HEK293 (cell line): ENCODE measurements around the gene CKMT2.

Experiments used
- CTCF ChIA-PET: fragments of 350-600 bp; formaldehyde crosslinking; extraction: SDS; loops from one replicate; lab custom pipeline; 2021; ENCODE audit warnings: antibody characterized with exemption; lab: Yijun Ruan, JAX
- POLR2A ChIA-PET: fragments of 300-600 bp; formaldehyde crosslinking; extraction: SDS; loops from one replicate; lab custom pipeline; 2020; ENCODE audit warnings: antibody characterized with exemption, inconsistent platforms; lab: Yijun Ruan, JAX
- H3K27ac ChIP-seq: fragments of 200-500 bp; sonication (Bioruptor generic); 2 replicates; pipeline ENCODE4 v1.5.1; 2014; ENCODE audit warnings: low read depth, low read length, control low read depth, inconsistent platforms; ENCODE audit errors: extremely low read depth
- H3K36me3 ChIP-seq, 2 experiments: fragments of 200-500 bp in 1 of 2; sonication (Bioruptor generic) in 1 of 2; 1 replicate in 1 of 2; 2 replicates in 1 of 2; pipeline ENCODE4 v1.5.1; 2014 to 2017; ENCODE audit warnings: inconsistent platforms in 2 of 2, low read length in 2 of 2; ENCODE audit not compliant: control insufficient read depth in 2 of 2, insufficient read depth in 1 of 2
- H3K4me1 ChIP-seq: fragments of 200-500 bp; sonication (Bioruptor generic); 2 replicates; pipeline ENCODE4 v1.5.1; 2014; ENCODE audit warnings: mild to moderate bottlenecking, low read length, inconsistent platforms; ENCODE audit not compliant: control insufficient read depth, insufficient read depth
- H3K4me3 ChIP-seq: 2 replicates; pipeline ENCODE4 v1.5.1; 2011; ENCODE audit warnings: low read depth, mild to moderate bottlenecking, control low read depth, low read length, moderate library complexity
- H3K9me3 ChIP-seq: fragments of 200-500 bp; sonication (Bioruptor generic); 2 replicates; pipeline ENCODE4 v1.5.1; 2014; ENCODE audit warnings: low read depth, low read length, inconsistent platforms; ENCODE audit not compliant: control insufficient read depth, insufficient read depth
- EGR2 ChIP-seq: fragments of 450-650 bp; formaldehyde crosslinking; IDR thresholded peaks from 2 replicates; pipeline ENCODE4 v1.5.1; 2016; ENCODE audit warnings: low read depth, missing biosample characterization, missing genetic modification characterization
- GFI1B ChIP-seq: fragments of 450-650 bp; formaldehyde crosslinking; IDR thresholded peaks from 2 replicates; pipeline ENCODE4 v1.5.1; 2016; ENCODE audit warnings: missing biosample characterization, missing genetic modification characterization
- HIC1 ChIP-seq: fragments of 450-650 bp; formaldehyde crosslinking; IDR thresholded peaks from 2 replicates; pipeline ENCODE4 v1.5.1; 2016; ENCODE audit warnings: missing biosample characterization, missing genetic modification characterization
- IKZF3 ChIP-seq: fragments of 450-650 bp; IDR thresholded peaks from 2 replicates; pipeline ENCODE4 v1.5.0; 2018; ENCODE audit warnings: missing biosample characterization, mild to moderate bottlenecking, missing genetic modification characterization, moderate library complexity
- RBAK ChIP-seq: fragments of 450-650 bp; formaldehyde crosslinking; IDR thresholded peaks from 2 replicates; pipeline ENCODE4 v1.5.1; 2016; ENCODE audit warnings: missing biosample characterization, missing genetic modification characterization
- REST ChIP-seq: fragments of 450-650 bp; formaldehyde crosslinking; IDR thresholded peaks from 2 replicates; pipeline ENCODE4 v1.5.1; 2016; ENCODE audit warnings: missing biosample characterization, missing genetic modification characterization
- TCF7L2 ChIP-seq: IDR thresholded peaks from 2 replicates; pipeline ENCODE4 v1.6.1; 2011; ENCODE audit warnings: low read depth, mild to moderate bottlenecking, inconsistent platforms, low read length, moderate library complexity, borderline replicate concordance
- WT1 ChIP-seq: fragments of 450-650 bp; formaldehyde crosslinking; IDR thresholded peaks from 2 replicates; pipeline ENCODE4 v1.5.1; 2016; ENCODE audit warnings: missing biosample characterization, missing genetic modification characterization
- YY2 ChIP-seq: fragments of 450-650 bp; formaldehyde crosslinking; IDR thresholded peaks from 2 replicates; pipeline ENCODE4 v1.5.1; 2016; ENCODE audit warnings: missing biosample characterization, missing genetic modification characterization
- ZBTB1 ChIP-seq: fragments of 450-650 bp; formaldehyde crosslinking; IDR thresholded peaks from 2 replicates; pipeline ENCODE4 v1.5.1; 2016; ENCODE audit warnings: missing biosample characterization, missing genetic modification characterization
- ZNF112 ChIP-seq: fragments of 450-650 bp; formaldehyde crosslinking; IDR thresholded peaks from 2 replicates; pipeline ENCODE4 v1.5.0; 2017; ENCODE audit warnings: missing biosample characterization, missing genetic modification characterization
- ZNF157 ChIP-seq: fragments of 450-650 bp; formaldehyde crosslinking; IDR thresholded peaks from 2 replicates; pipeline ENCODE4 v1.5.1; 2016; ENCODE audit warnings: missing biosample characterization, missing genetic modification characterization
- ZNF175 ChIP-seq: fragments of 450-650 bp; formaldehyde crosslinking; IDR thresholded peaks from 2 replicates; pipeline ENCODE4 v1.5.1; 2016; ENCODE audit warnings: missing biosample characterization, missing genetic modification characterization
- ZNF311 ChIP-seq: fragments of 450-650 bp; formaldehyde crosslinking; IDR thresholded peaks from 2 replicates; pipeline ENCODE4 v1.5.1; 2017; ENCODE audit warnings: missing biosample characterization, missing genetic modification characterization, borderline replicate concordance
- ZNF350 ChIP-seq: fragments of 450-650 bp; formaldehyde crosslinking; IDR thresholded peaks from 2 replicates; pipeline ENCODE4 v1.5.0; 2017; ENCODE audit warnings: missing biosample characterization, mild to moderate bottlenecking, missing genetic modification characterization
- ZNF391 ChIP-seq: fragments of 450-650 bp; formaldehyde crosslinking; IDR thresholded peaks from 2 replicates; pipeline ENCODE4 v1.5.1; 2016; ENCODE audit warnings: low read depth, missing biosample characterization, missing genetic modification characterization, borderline replicate concordance
- ZNF513 ChIP-seq: fragments of 450-650 bp; IDR thresholded peaks from 2 replicates; pipeline ENCODE4 v1.5.1; 2018; ENCODE audit warnings: missing biosample characterization, missing genetic modification characterization
- ZNF692 ChIP-seq: fragments of 450-650 bp; formaldehyde crosslinking; IDR thresholded peaks from 2 replicates; pipeline ENCODE4 v1.5.1; 2016; ENCODE audit warnings: missing biosample characterization, missing genetic modification characterization
- ZNF701 ChIP-seq: fragments of 450-650 bp; formaldehyde crosslinking; IDR thresholded peaks from 2 replicates; pipeline ENCODE4 v1.5.1; 2016; ENCODE audit warnings: missing biosample characterization, missing genetic modification characterization
- ZNF843 ChIP-seq: fragments of 450-650 bp; formaldehyde crosslinking; IDR thresholded peaks from 2 replicates; pipeline ENCODE4 v1.5.1; 2016; ENCODE audit warnings: missing biosample characterization, missing genetic modification characterization
- ZSCAN18 ChIP-seq: fragments of 450-650 bp; formaldehyde crosslinking; IDR thresholded peaks from 2 replicates; pipeline ENCODE4 v1.5.1; 2016; ENCODE audit warnings: missing biosample characterization, missing genetic modification characterization
- ZXDB ChIP-seq: fragments of 450-650 bp; formaldehyde crosslinking; IDR thresholded peaks from 2 replicates; pipeline ENCODE4 v1.5.1; 2016; ENCODE audit warnings: missing biosample characterization, missing genetic modification characterization

The CKMT2 gene

GRCh38 chr5:81247441-81247972, 14.4 kb downstream of the CKMT2 start:
- Histone ChIP-seq H3K36me3 (peaks cover 0 to 4% of the 10 kb centered on the region in 2 experiments; a peak in 1 of 3 replicates), H3K4me1 (no peaks in the 10 kb centered on the region), H3K4me3 (no peak overlapping the region), H3K9me3 (no peaks in the 10 kb centered on the region), H3K27ac (no peak overlapping the region)
- ChIA-PET CTCF (no interaction called here), POLR2A (no interaction called here)
- TF ChIP-seq ZSCAN18 (tag by site-specific recombination) (no peak), ZNF350 (tag by site-specific recombination) (no peak)

- no peak overlapping the region for H3K4me3 ChIP-seq
- H3K9me3 ChIP-seq: no peaks in the 10 kb centered on the region
- H3K4me1 ChIP-seq: no peaks in the 10 kb centered on the region
- H3K27ac ChIP-seq: no peak overlapping the region
- no peak for TF ChIP-seq TCF7L2
- no peak for TF ChIP-seq ZNF175 (tag by site-specific recombination)
- no peak for TF ChIP-seq ZNF311 (tag by site-specific recombination)
- TF ChIP-seq GFI1B (tag by site-specific recombination): no peak
- TF ChIP-seq YY2 (tag by site-specific recombination): no peak
- TF ChIP-seq ZNF843: no peak
- TF ChIP-seq ZNF391 (tag by site-specific recombination): no peak
- TF ChIP-seq REST (tag by site-specific recombination): no peak
- no peak for TF ChIP-seq RBAK (tag by site-specific recombination)
- TF ChIP-seq WT1 (tag by site-specific recombination): no peak
- no peak for TF ChIP-seq ZNF692
- no peak for TF ChIP-seq EGR2 (tag by site-specific recombination)
- TF ChIP-seq ZNF157 (tag by site-specific recombination): no peak
- no peak for TF ChIP-seq ZBTB1 (tag by site-specific recombination)
- TF ChIP-seq ZNF112: no peak
- no peak for TF ChIP-seq ZNF701
- no peak for TF ChIP-seq ZXDB (tag by site-specific recombination)
- no peak for TF ChIP-seq ZNF513
- TF ChIP-seq IKZF3 (tag by site-specific recombination): no peak
- TF ChIP-seq HIC1 (tag by site-specific recombination): no peak
- H3K36me3 ChIP-seq: peaks cover 0 to 4% of the 10 kb centered on the region in 2 experiments; a peak in 1 of 3 replicates
- POLR2A ChIA-PET: no interaction called here
- CTCF ChIA-PET: interaction anchor here (0.7 to 1.0 kb wide), 2 partner anchors 48 to 50 kb away, joined by 3 read pairs; no protein-coding TSS in a partner anchor
Observed at GRCh38 chr5:81249240-81249639, 16.1 kb downstream of the CKMT2 start.
